ENCODE results near the gene FAM81B. TPM values are rescaled to one million over a fixed set of nuclear protein-coding genes. Genes with fewer than 3 reads are reported as not detected.

The FAM81B gene
- total and polyA plus RNA-seq, 4 donors: not detected

- no peaks in the 10 kb centered on the region for H3K36me3 ChIP-seq (ENCODE audit: control insufficient read depth in 4 of 4, insufficient read depth in 3 of 4, low read depth in 1 of 4, low read length in 3 of 4)
- WGBS: 91% methylated on average over 2 of the region's 2 CpGs
- H3K27ac ChIP-seq (ENCODE audit: low read depth in 1 of 2, low read length in 2 of 2): no peak overlapping the region
- TF ChIP-seq HNF4A (conservative IDR thresholded peaks at IDR 0.05) (no peak), GABPA (IDR thresholded peaks at IDR 0.05 in 1 of 2, conservative IDR thresholded peaks at IDR 0.05 in 1 of 2) (no peak), YY1 (IDR thresholded peaks at IDR 0.05) (no peak), JUND (IDR thresholded peaks at IDR 0.05) (no peak), SP1 (IDR thresholded peaks at IDR 0.05) (no peak), RAD21 (IDR thresholded peaks at IDR 0.05) (no peak), NR2F2 (IDR thresholded peaks at IDR 0.05) (no peak), EGR1 (IDR thresholded peaks at IDR 0.05; ENCODE audit: low read depth in 2 of 2) (no peak), ATF3 (IDR thresholded peaks at IDR 0.05) (no peak), FOXA1 (IDR thresholded peaks at IDR 0.05) (no peak)
- TF ChIP-seq, protein P1, sequence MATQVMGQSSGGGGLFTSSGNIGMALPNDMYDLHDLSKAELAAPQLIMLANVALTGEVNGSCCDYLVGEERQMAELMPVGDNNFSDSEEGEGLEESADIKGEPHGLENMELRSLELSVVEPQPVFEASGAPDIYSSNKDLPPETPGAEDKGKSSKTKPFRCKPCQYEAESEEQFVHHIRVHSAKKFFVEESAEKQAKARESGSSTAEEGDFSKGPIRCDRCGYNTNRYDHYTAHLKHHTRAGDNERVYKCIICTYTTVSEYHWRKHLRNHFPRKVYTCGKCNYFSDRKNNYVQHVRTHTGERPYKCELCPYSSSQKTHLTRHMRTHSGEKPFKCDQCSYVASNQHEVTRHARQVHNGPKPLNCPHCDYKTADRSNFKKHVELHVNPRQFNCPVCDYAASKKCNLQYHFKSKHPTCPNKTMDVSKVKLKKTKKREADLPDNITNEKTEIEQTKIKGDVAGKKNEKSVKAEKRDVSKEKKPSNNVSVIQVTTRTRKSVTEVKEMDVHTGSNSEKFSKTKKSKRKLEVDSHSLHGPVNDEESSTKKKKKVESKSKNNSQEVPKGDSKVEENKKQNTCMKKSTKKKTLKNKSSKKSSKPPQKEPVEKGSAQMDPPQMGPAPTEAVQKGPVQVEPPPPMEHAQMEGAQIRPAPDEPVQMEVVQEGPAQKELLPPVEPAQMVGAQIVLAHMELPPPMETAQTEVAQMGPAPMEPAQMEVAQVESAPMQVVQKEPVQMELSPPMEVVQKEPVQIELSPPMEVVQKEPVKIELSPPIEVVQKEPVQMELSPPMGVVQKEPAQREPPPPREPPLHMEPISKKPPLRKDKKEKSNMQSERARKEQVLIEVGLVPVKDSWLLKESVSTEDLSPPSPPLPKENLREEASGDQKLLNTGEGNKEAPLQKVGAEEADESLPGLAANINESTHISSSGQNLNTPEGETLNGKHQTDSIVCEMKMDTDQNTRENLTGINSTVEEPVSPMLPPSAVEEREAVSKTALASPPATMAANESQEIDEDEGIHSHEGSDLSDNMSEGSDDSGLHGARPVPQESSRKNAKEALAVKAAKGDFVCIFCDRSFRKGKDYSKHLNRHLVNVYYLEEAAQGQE (IDR thresholded peaks at IDR 0.05): no peak
- H3K4me3 ChIP-seq (ENCODE audit: low read depth in 1 of 3, low read length in 3 of 3): no peak overlapping the region
- no peaks in the 10 kb centered on the region for H3K9me3 ChIP-seq (ENCODE audit: control insufficient read depth in 4 of 4, low read length in 3 of 4)
- no peaks in the 10 kb centered on the region for H3K4me1 ChIP-seq (ENCODE audit: control insufficient read depth in 4 of 4, insufficient read depth in 4 of 4, low read length in 3 of 4)
- no peak for DNase-seq (ENCODE audit: low spot score)
- H3K9ac ChIP-seq (ENCODE audit: low read depth in 1 of 2, low read length in 2 of 2): no peak overlapping the region
- no peaks in the 10 kb centered on the region for H3K27me3 ChIP-seq (ENCODE audit: control insufficient read depth in 4 of 4, insufficient read depth in 4 of 4, low read length in 3 of 4)
Measured at GRCh38 chr5:95432779-95433178, 41.6 kb downstream of the FAM81B start.

DNA sequence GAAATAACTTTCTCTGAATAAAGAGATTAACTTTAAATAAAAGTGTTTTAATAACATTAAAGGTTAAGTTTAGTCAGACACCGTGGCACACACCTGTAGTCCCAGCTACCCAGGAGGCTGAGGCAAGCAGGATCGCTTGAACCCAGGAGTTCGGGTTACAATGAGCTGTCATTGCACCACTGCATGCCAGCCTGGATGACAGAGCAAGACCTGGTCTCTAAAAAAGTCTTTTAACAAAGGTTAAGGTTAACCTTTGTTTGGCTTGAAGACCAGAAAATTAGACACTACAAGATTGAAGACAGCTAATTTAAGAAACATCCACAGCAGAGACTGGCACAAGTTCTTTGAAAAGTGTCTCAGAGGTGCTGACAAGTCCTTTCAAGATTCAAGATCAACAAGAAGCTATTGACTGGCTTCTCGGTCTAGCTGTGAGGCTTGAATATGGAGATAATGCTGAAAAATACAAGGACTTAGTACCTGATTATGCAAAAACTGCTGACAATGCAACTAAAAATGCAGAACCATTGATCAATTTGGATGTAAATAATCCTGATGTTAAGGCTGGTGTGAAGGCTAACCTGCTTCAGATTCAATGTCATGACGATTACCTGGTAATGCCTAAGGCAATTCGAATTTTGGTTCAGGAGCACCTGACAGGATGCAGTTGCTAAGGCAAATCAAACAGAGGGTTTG, 48.8 kb downstream of the FAM81B start:
- 44% methylated on average over 6 of the region's 6 CpGs for WGBS

More for the DNA sequence above, 48.8 kb downstream of the FAM81B start:
- H3K27me3 ChIP-seq (ENCODE audit: control insufficient read depth in 4 of 4, insufficient read depth in 4 of 4, low read length in 3 of 4): no peaks in the 10 kb centered on the region
- no peak overlapping the region for H3K4me3 ChIP-seq (ENCODE audit: low read depth in 1 of 3, low read length in 3 of 3)
- no peak for TF ChIP-seq CTCF (IDR thresholded peaks at IDR 0.05; ENCODE audit: low read depth, low read length, missing input control)
- no peak for TF ChIP-seq RAD21 (IDR thresholded peaks at IDR 0.05)
- TF ChIP-seq JUND (IDR thresholded peaks at IDR 0.05): no peak
- TF ChIP-seq, protein P2, sequence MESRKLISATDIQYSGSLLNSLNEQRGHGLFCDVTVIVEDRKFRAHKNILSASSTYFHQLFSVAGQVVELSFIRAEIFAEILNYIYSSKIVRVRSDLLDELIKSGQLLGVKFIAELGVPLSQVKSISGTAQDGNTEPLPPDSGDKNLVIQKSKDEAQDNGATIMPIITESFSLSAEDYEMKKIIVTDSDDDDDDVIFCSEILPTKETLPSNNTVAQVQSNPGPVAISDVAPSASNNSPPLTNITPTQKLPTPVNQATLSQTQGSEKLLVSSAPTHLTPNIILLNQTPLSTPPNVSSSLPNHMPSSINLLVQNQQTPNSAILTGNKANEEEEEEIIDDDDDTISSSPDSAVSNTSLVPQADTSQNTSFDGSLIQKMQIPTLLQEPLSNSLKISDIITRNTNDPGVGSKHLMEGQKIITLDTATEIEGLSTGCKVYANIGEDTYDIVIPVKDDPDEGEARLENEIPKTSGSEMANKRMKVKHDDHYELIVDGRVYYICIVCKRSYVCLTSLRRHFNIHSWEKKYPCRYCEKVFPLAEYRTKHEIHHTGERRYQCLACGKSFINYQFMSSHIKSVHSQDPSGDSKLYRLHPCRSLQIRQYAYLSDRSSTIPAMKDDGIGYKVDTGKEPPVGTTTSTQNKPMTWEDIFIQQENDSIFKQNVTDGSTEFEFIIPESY (IDR thresholded peaks at IDR 0.05): no peak
- no peak for TF ChIP-seq EGR1 (IDR thresholded peaks at IDR 0.05; ENCODE audit: low read depth in 2 of 2)
- TF ChIP-seq HNF4G (IDR thresholded peaks at IDR 0.05): no peak
- no peak for TF ChIP-seq FOXA1 (IDR thresholded peaks at IDR 0.05)
- TF ChIP-seq MAX (IDR thresholded peaks at IDR 0.05): no peak
- no peak for TF ChIP-seq TAF1 (conservative IDR thresholded peaks at IDR 0.05)
- TF ChIP-seq, protein P1 (IDR thresholded peaks at IDR 0.05): no peak
- TF ChIP-seq NR2F2 (IDR thresholded peaks at IDR 0.05): no peak
- no peak for TF ChIP-seq ATF3 (IDR thresholded peaks at IDR 0.05)
- no peak for TF ChIP-seq FOXA2 (IDR thresholded peaks at IDR 0.05)
- TF ChIP-seq HNF4A (conservative IDR thresholded peaks at IDR 0.05): no peak
- no peak for TF ChIP-seq SP1 (IDR thresholded peaks at IDR 0.05)
- no peak for TF ChIP-seq GABPA (IDR thresholded peaks at IDR 0.05 in 1 of 2, conservative IDR thresholded peaks at IDR 0.05 in 1 of 2)
- H3K9me3 ChIP-seq (ENCODE audit: control insufficient read depth in 4 of 4, low read length in 3 of 4): no peaks in the 10 kb centered on the region
- peaks cover 0 to 4% (median 0%) of the 10 kb centered on the region in 4 donors for H3K4me1 ChIP-seq (ENCODE audit: control insufficient read depth in 4 of 4, insufficient read depth in 4 of 4, low read length in 3 of 4)
- H3K9ac ChIP-seq (ENCODE audit: low read depth in 1 of 2, low read length in 2 of 2): no peak overlapping the region
- no peak for DNase-seq (ENCODE audit: low spot score)
- no peak overlapping the region for H3K27ac ChIP-seq (ENCODE audit: low read depth in 1 of 2, low read length in 2 of 2)
- H3K36me3 ChIP-seq (ENCODE audit: control insufficient read depth in 4 of 4, insufficient read depth in 3 of 4, low read depth in 1 of 4, low read length in 3 of 4): no peaks in the 10 kb centered on the region
